A549 (cell line): ENCODE measurements around the gene HIVEP3.

Experiments used
- BHLHE40 ChIP-seq: IDR thresholded peaks from 2 replicates; pipeline ENCODE4 v1.6.1; 2012; ENCODE audit warnings: low read depth, low read length, inconsistent platforms
- CTCF ChIP-seq: fragments of >200 bp; sonication (Bioruptor Twin); formaldehyde crosslinking; IDR thresholded peaks from 3 replicates; pipeline ENCODE4 v1.5.1; 2016
- EHMT2 ChIP-seq: fragments of 200-600 bp; sonication (generic); IDR thresholded peaks from 2 replicates; pipeline ENCODE4 v1.6.1; 2016; ENCODE audit warnings: antibody characterized with exemption, low read depth, mild to moderate bottlenecking, moderate library complexity
- EP300 ChIP-seq, 2 experiments: fragments of >200 bp; sonication (Bioruptor Twin); formaldehyde crosslinking; IDR thresholded peaks; 2 replicates in 1 of 2; 3 replicates in 1 of 2; pipeline ENCODE4 v1.6.1; 2016 to 2017
- ESRRA ChIP-seq: fragments of 150-350 bp; IDR thresholded peaks from 2 replicates; pipeline ENCODE4 v1.6.1; 2014; ENCODE audit warnings: mild to moderate bottlenecking, low read length, borderline replicate concordance
- HMGXB4 ChIP-seq: fragments of 250-450 bp; sonication (Bioruptor Pico); IDR thresholded peaks from 2 replicates; pipeline ENCODE4 v1.5.0; 2021; ENCODE audit warnings: mild to moderate bottlenecking, moderate library complexity, borderline replicate concordance
- MAFK ChIP-seq: fragments of 450-650 bp; IDR thresholded peaks from 2 replicates; pipeline ENCODE4 v1.6.1; 2014; ENCODE audit not compliant: partially characterized antibody
- MAZ ChIP-seq: fragments of 150-350 bp; IDR thresholded peaks from 2 replicates; pipeline ENCODE4 v1.6.1; 2014; ENCODE audit warnings: antibody characterized with exemption, low read depth, low read length, borderline replicate concordance
- RARB ChIP-seq: fragments of 250-450 bp; sonication (Bioruptor Pico); IDR thresholded peaks from 2 replicates; pipeline ENCODE4 v1.8.0; 2021; ENCODE audit warnings: mild to moderate bottlenecking, moderate library complexity
- RCOR1 ChIP-seq: fragments of 150-350 bp; IDR thresholded peaks from 2 replicates; pipeline ENCODE4 v1.6.1; 2014; ENCODE audit warnings: antibody characterized with exemption, low read length, low read depth
- RNF2 ChIP-seq: fragments of 200-600 bp; sonication (generic); IDR thresholded peaks from 2 replicates; pipeline ENCODE4 v1.6.1; 2016; ENCODE audit warnings: low read depth, mild to moderate bottlenecking, antibody characterized with exemption, moderate library complexity, borderline replicate concordance
- SREBF2 ChIP-seq: fragments of 450-650 bp; IDR thresholded peaks from 2 replicates; pipeline ENCODE4 v1.6.1; 2014; ENCODE audit warnings: mild to moderate bottlenecking, moderate library complexity
- TF ChIP-seq, protein P1 (sequence below): fragments of 450-650 bp; IDR thresholded peaks from 2 replicates; pipeline ENCODE4 v1.6.1; 2014; ENCODE audit warnings: antibody characterized with exemption

DNA sequence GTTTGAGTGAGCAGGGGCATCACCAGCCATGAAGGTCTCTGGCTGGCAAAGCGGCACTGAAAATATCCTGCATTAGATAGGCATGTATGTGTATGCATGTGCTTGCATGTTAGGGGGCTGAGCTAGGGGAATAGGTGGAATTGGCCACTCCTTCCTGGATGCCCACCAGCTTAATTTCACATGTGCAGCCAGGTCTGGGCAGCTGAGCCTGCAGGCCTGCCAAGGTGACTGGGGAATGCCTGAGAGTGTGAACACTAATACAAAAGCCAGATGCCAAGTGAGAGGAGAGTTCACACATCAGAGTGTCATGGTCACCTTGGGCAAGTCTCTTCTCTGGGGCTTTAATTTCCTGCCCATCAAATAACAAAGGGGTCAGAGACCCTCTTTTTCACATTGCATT lies 155.9 kb downstream of the HIVEP3 start:
- TF ChIP-seq CTCF = no peak
- TF ChIP-seq, protein P1, sequence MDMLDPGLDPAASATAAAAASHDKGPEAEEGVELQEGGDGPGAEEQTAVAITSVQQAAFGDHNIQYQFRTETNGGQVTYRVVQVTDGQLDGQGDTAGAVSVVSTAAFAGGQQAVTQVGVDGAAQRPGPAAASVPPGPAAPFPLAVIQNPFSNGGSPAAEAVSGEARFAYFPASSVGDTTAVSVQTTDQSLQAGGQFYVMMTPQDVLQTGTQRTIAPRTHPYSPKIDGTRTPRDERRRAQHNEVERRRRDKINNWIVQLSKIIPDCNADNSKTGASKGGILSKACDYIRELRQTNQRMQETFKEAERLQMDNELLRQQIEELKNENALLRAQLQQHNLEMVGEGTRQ = no peak
- no peak for TF ChIP-seq EHMT2
- TF ChIP-seq RARB (CRISPR knock-in tag) = no peak
- TF ChIP-seq MAFK = no peak
- TF ChIP-seq HMGXB4 = no peak
- TF ChIP-seq RNF2 = no peak
- TF ChIP-seq ESRRA = no peak
- TF ChIP-seq SREBF2 = no peak
- TF ChIP-seq EP300 (IDR thresholded peaks at IDR 0.05) = no peak
- TF ChIP-seq RCOR1 = no peak
- no peak for TF ChIP-seq MAZ
- TF ChIP-seq BHLHE40 = no peak
